ENCODE data around the gene QRICH1.

Gene QRICH1

DNA sequence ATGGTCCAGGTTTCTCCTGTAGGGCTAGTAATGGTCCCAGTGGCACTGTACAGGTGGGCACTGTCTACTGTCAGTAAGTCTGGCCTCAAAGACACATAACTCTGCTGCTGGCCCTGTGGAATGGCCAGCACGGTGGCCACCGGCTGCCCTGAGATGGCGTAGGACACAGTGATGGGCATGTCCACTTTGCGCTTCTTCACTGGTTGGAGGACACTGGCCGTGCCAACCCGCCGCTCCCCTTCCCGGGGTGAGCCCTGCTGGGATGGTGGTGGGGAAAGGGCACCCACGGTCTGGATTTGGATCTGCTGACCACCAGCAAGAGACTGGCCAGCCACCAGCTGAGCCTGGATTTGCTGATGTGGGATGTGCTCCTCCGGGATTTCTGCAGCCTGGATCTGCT, 36.6 kb downstream of the QRICH1 start:
- H3K9me3 ChIP-seq (ENCODE audit: insufficient read depth, low read depth, low read length): peaks cover 2% of the 10 kb centered on the region
- no peak overlapping the region for H3K4ac ChIP-seq (ENCODE audit: low read depth, low read length)
- H2AFZ ChIP-seq (ENCODE audit: insufficient read depth, low read length, poor library complexity): no peak overlapping the region
- no peak overlapping the region for H2AK5ac ChIP-seq (ENCODE audit: low read length)
- no peak overlapping the region for H3K9ac ChIP-seq (ENCODE audit: low read length)
- H3K18ac ChIP-seq (ENCODE audit: low read length): no peak overlapping the region
- H2BK12ac ChIP-seq (ENCODE audit: low read length): no peak overlapping the region
- no peak for DNase-seq
- H4K91ac ChIP-seq (ENCODE audit: low read depth, low read length): no peak overlapping the region
- no peak overlapping the region for H3K23ac ChIP-seq (ENCODE audit: low read length)
- H3K79me1 ChIP-seq (ENCODE audit: low read length): no peaks in the 10 kb centered on the region
- no peaks in the 10 kb centered on the region for H3K4me1 ChIP-seq (ENCODE audit: control insufficient read depth in 1 of 2, insufficient read depth in 2 of 2, low read length in 2 of 2)
- H2BK120ac ChIP-seq (ENCODE audit: insufficient read depth, low read length, poor library complexity): no peak overlapping the region
- no peak overlapping the region for H4K12ac ChIP-seq (ENCODE audit: low read depth, low read length)
- H3K4me2 ChIP-seq (ENCODE audit: low read length): no peak overlapping the region
- H3K14ac ChIP-seq (ENCODE audit: low read length): no peak overlapping the region
- no peak overlapping the region for H3K27ac ChIP-seq (ENCODE audit: low read depth, low read length)
- no peak overlapping the region for H4K8ac ChIP-seq (ENCODE audit: low read depth, low read length)
- WGBS (ENCODE audit: extremely low coverage, insufficient coverage, insufficient read length): no CpG with 5 or more reads among the region's 10 CpGs
- H3K27me3 ChIP-seq (ENCODE audit: insufficient read depth, low read length): no peaks in the 10 kb centered on the region
- no peak overlapping the region for H2BK5ac ChIP-seq (ENCODE audit: low read depth, low read length, poor library complexity)
- no peaks in the 10 kb centered on the region for H3K79me2 ChIP-seq (ENCODE audit: control insufficient read depth, insufficient read depth, low read length, poor library complexity)
- no peak overlapping the region for H3K4me3 ChIP-seq (ENCODE audit: low read depth, low read length)
- H3K36me3 ChIP-seq (ENCODE audit: control insufficient read depth in 1 of 2, insufficient read depth in 2 of 2, low read length in 2 of 2): peaks cover 48 to 53% of the 10 kb centered on the region in 2 experiments

DNA sequence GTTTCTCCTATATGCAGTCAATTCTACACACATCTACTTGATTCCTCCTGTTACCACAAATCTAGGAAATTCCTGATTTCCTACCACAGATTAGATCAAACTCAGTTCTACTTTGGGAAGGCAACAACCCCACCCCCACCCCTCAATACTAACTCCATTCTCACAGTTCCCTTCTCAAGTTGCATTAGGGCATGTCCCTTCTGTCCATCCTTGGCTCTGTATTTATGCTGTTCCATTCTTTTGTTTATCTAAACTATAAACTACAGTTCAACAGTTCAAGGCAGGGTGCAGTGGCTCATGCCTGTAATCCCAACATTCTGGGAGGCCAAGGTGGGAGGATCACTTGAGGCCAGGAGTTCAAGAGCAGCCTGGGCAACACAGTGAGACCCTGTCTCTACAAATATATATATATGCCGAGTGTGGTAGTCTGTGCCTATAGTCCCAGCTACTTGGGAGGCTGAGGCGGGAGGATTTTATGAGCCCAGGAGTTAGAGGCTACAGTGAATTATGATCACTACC, 39.5 kb downstream of the QRICH1 start:
- Histone ChIP-seq H3K9ac (ENCODE audit: low read length) (no peak overlapping the region), H3K14ac (ENCODE audit: low read length) (no peak overlapping the region), H3K9me3 (ENCODE audit: insufficient read depth, low read depth, low read length) (no peaks in the 10 kb centered on the region), H2AFZ (ENCODE audit: insufficient read depth, low read length, poor library complexity) (no peak overlapping the region), H3K27ac (ENCODE audit: low read depth, low read length) (no peak overlapping the region), H2BK120ac (ENCODE audit: insufficient read depth, low read length, poor library complexity) (no peak overlapping the region), H4K8ac (ENCODE audit: low read depth, low read length) (no peak overlapping the region), H3K23ac (ENCODE audit: low read length) (no peak overlapping the region), H3K27me3 (ENCODE audit: insufficient read depth, low read length) (no peaks in the 10 kb centered on the region), H3K4me2 (ENCODE audit: low read length) (no peak overlapping the region), H2BK5ac (ENCODE audit: low read depth, low read length, poor library complexity) (no peak overlapping the region), H3K18ac (ENCODE audit: low read length) (no peak overlapping the region), H4K12ac (ENCODE audit: low read depth, low read length) (no peak overlapping the region), H2BK12ac (ENCODE audit: low read length) (no peak overlapping the region), H3K79me2 (ENCODE audit: control insufficient read depth, insufficient read depth, low read length, poor library complexity) (no peaks in the 10 kb centered on the region), H3K79me1 (ENCODE audit: low read length) (no peaks in the 10 kb centered on the region), H3K4me1 (ENCODE audit: control insufficient read depth in 1 of 2, insufficient read depth in 2 of 2, low read length in 2 of 2) (no peaks in the 10 kb centered on the region), H3K4me3 (ENCODE audit: low read depth, low read length) (no peak overlapping the region), H3K36me3 (ENCODE audit: control insufficient read depth in 1 of 2, insufficient read depth in 2 of 2, low read length in 2 of 2) (peaks cover 31 to 47% of the 10 kb centered on the region in 2 experiments), H3K4ac (ENCODE audit: low read depth, low read length) (no peak overlapping the region), H4K91ac (ENCODE audit: low read depth, low read length) (no peak overlapping the region), H2AK5ac (ENCODE audit: low read length) (no peak overlapping the region)
- whole genome bisulfite sequencing (ENCODE audit: extremely low coverage, insufficient coverage, insufficient read length): no CpG with 5 or more reads among the region's 2 CpGs
- DNase-seq: no peak

DNA sequence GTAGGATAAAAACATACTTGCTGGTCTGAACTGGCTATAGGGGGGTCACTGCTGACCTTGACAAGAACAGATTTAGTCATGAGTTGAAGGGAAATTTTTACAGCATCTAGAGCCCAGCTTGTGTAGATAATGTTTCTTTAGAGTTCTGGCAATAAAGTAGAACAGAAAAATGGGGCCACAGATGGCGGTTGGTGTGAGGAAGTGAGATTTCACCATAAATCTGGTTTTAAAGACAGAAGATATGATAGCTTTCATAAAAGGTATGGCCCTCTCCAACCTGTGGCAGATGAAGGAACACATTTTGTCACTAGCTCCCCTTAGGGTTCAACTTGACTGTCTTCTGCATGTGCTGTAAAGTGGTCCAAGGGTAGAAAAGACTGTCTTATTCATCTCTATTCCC, 40.3 kb downstream of the QRICH1 start:
- Histone ChIP-seq H3K79me1 (ENCODE audit: low read length) (no peaks in the 10 kb centered on the region), H3K79me2 (ENCODE audit: control insufficient read depth, insufficient read depth, low read length, poor library complexity) (no peaks in the 10 kb centered on the region), H4K8ac (ENCODE audit: low read depth, low read length) (no peak overlapping the region), H3K27ac (ENCODE audit: low read depth, low read length) (no peak overlapping the region), H3K27me3 (ENCODE audit: insufficient read depth, low read length) (no peaks in the 10 kb centered on the region), H3K18ac (ENCODE audit: low read length) (no peak overlapping the region), H2AK5ac (ENCODE audit: low read length) (no peak overlapping the region), H3K14ac (ENCODE audit: low read length) (no peak overlapping the region), H2BK120ac (ENCODE audit: insufficient read depth, low read length, poor library complexity) (no peak overlapping the region), H3K4me2 (ENCODE audit: low read length) (no peak overlapping the region), H3K4me1 (ENCODE audit: control insufficient read depth in 1 of 2, insufficient read depth in 2 of 2, low read length in 2 of 2) (no peaks in the 10 kb centered on the region), H3K9ac (ENCODE audit: low read length) (no peak overlapping the region), H2BK12ac (ENCODE audit: low read length) (no peak overlapping the region), H3K23ac (ENCODE audit: low read length) (no peak overlapping the region), H3K9me3 (ENCODE audit: insufficient read depth, low read depth, low read length) (no peaks in the 10 kb centered on the region), H4K12ac (ENCODE audit: low read depth, low read length) (no peak overlapping the region), H2BK5ac (ENCODE audit: low read depth, low read length, poor library complexity) (no peak overlapping the region), H2AFZ (ENCODE audit: insufficient read depth, low read length, poor library complexity) (no peak overlapping the region), H3K36me3 (ENCODE audit: control insufficient read depth in 1 of 2, insufficient read depth in 2 of 2, low read length in 2 of 2) (peaks cover 33 to 50% of the 10 kb centered on the region in 2 experiments), H4K91ac (ENCODE audit: low read depth, low read length) (no peak overlapping the region), H3K4me3 (ENCODE audit: low read depth, low read length) (no peak overlapping the region), H3K4ac (ENCODE audit: low read depth, low read length) (no peak overlapping the region)
- no peak for DNase-seq
- WGBS (ENCODE audit: extremely low coverage, insufficient coverage, insufficient read length): no CpG with 5 or more reads among the region's 1 CpG

DNA sequence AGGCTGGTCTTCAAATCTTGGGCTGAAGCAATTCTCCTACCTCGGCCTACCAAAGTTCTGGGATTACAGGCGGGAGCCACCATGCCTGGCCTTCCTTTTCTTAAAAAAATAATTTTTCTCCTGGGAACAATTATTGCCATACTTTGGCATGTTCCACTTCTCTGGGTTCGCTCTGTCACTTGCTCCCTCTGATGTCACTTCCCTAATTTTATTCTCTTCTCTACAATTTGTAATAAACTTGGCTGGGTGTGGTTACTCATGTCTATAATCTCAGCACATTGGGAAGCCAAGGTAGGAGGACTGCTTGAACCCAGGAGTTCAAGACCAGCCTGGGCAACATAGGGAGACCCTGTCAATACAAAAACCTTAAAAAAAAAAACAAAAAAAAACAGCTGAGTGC, 58.6 kb downstream of the QRICH1 start:
- no peak overlapping the region for H3K14ac ChIP-seq (ENCODE audit: low read length)
- H2BK120ac ChIP-seq (ENCODE audit: insufficient read depth, low read length, poor library complexity): no peak overlapping the region
- no CpG with 5 or more reads among the region's 3 CpGs for WGBS (ENCODE audit: extremely low coverage, insufficient coverage, insufficient read length)
- H3K9ac ChIP-seq (ENCODE audit: low read length): no peak overlapping the region
- H3K27me3 ChIP-seq (ENCODE audit: insufficient read depth, low read length): no peaks in the 10 kb centered on the region
- no peaks in the 10 kb centered on the region for H3K79me1 ChIP-seq (ENCODE audit: low read length)
- no peaks in the 10 kb centered on the region for H3K4me1 ChIP-seq (ENCODE audit: control insufficient read depth in 1 of 2, insufficient read depth in 2 of 2, low read length in 2 of 2)
- no peak overlapping the region for H2BK12ac ChIP-seq (ENCODE audit: low read length)
- no peak overlapping the region for H3K4me3 ChIP-seq (ENCODE audit: low read depth, low read length)
- H3K9me3 ChIP-seq (ENCODE audit: insufficient read depth, low read depth, low read length): peaks cover 1% of the 10 kb centered on the region
- H4K91ac ChIP-seq (ENCODE audit: low read depth, low read length): no peak overlapping the region
- H3K4ac ChIP-seq (ENCODE audit: low read depth, low read length): no peak overlapping the region
- H3K23ac ChIP-seq (ENCODE audit: low read length): no peak overlapping the region
- no peak overlapping the region for H2AFZ ChIP-seq (ENCODE audit: insufficient read depth, low read length, poor library complexity)
- no peak overlapping the region for H4K8ac ChIP-seq (ENCODE audit: low read depth, low read length)
- DNase-seq: no peak
- no peak overlapping the region for H2BK5ac ChIP-seq (ENCODE audit: low read depth, low read length, poor library complexity)
- no peak overlapping the region for H3K27ac ChIP-seq (ENCODE audit: low read depth, low read length)
- no peak overlapping the region for H3K4me2 ChIP-seq (ENCODE audit: low read length)
- no peaks in the 10 kb centered on the region for H3K79me2 ChIP-seq (ENCODE audit: control insufficient read depth, insufficient read depth, low read length, poor library complexity)
- H3K36me3 ChIP-seq (ENCODE audit: control insufficient read depth in 1 of 2, insufficient read depth in 2 of 2, low read length in 2 of 2): peaks cover 58 to 65% of the 10 kb centered on the region in 2 experiments
- no peak overlapping the region for H3K18ac ChIP-seq (ENCODE audit: low read length)
- no peak overlapping the region for H4K12ac ChIP-seq (ENCODE audit: low read depth, low read length)
- no peak overlapping the region for H2AK5ac ChIP-seq (ENCODE audit: low read length)
